A673 (cell line): ENCODE data around the gene IQCE. TPM values are rescaled to one million over a fixed set of nuclear protein-coding genes. Genes with fewer than 3 reads are reported as not detected.
A peak's percentile ranks its signal among the peaks of the same experiment; 100 is the strongest.

Experiments used
- BruUV-seq: library from RNA; stranded (reverse); fragments of 400-500 nt; replicated peaks from 2 replicates; lab custom pipeline; 2021; lab: Mats Ljungman, UMichigan
- CTCF ChIA-PET: fragments of 300-600 bp; sonication (Branson Sonifier 250); formaldehyde crosslinking; loops from one replicate; lab custom pipeline; 2022; ENCODE audit warnings: antibody characterized with exemption; lab: Charles Lee
- POLR2A ChIA-PET: fragments of 300-600 bp; sonication (Branson Sonifier 250); formaldehyde crosslinking; loops from one replicate; lab custom pipeline; 2022; ENCODE audit warnings: antibody characterized with exemption; ENCODE audit not compliant: low non-redundant PET; lab: Charles Lee
- DNase-seq: peaks from one replicate; pipeline ENCODE4 v3.0.0-alpha.2; 2015; ENCODE audit warnings: low spot score
- H3K27ac ChIP-seq: fragments of 200-600 bp; sonication (generic); 2 replicates; pipeline ENCODE4 v1.5.1; 2016; ENCODE audit warnings: mixed run types, low read depth, mild to moderate bottlenecking, mixed read lengths, antibody characterized with exemption, low read length; ENCODE audit not compliant: poor library complexity, severe bottlenecking
- H3K27me3 ChIP-seq: fragments of 200-600 bp; sonication (generic); replicated peaks from 2 replicates; pipeline ENCODE4 v1.6.1; 2017; ENCODE audit warnings: mixed run types, low read depth, mild to moderate bottlenecking, mixed read lengths, antibody characterized with exemption, low read length; ENCODE audit not compliant: insufficient read depth, poor library complexity
- H3K36me3 ChIP-seq: fragments of 200-600 bp; sonication (generic); 2 replicates; pipeline ENCODE4 v1.6.1; 2016; ENCODE audit warnings: mixed run types, mild to moderate bottlenecking, mixed read lengths, antibody characterized with exemption, low read length; ENCODE audit not compliant: insufficient read depth, poor library complexity, severe bottlenecking
- H3K4me1 ChIP-seq: fragments of 200-600 bp; sonication (generic); 2 replicates; pipeline ENCODE4 v1.6.1; 2017; ENCODE audit warnings: mixed run types, mild to moderate bottlenecking, mixed read lengths, antibody characterized with exemption, low read length; ENCODE audit not compliant: insufficient read depth, poor library complexity, severe bottlenecking
- H3K4me3 ChIP-seq: fragments of 200-600 bp; sonication (generic); 2 replicates; pipeline ENCODE4 v1.5.1; 2016; ENCODE audit warnings: low read depth, mixed run types, mild to moderate bottlenecking, mixed read lengths, low read length; ENCODE audit not compliant: poor library complexity, severe bottlenecking
- H3K9me3 ChIP-seq: fragments of 200-600 bp; sonication (generic); 2 replicates; pipeline ENCODE4 v1.6.1; 2016; ENCODE audit warnings: mixed run types, low read depth, mild to moderate bottlenecking, mixed read lengths, antibody characterized with exemption, low read length; ENCODE audit not compliant: poor library complexity, severe bottlenecking
- CTCF ChIP-seq: fragments of 300-800, 200-600 bp; sonication (generic); conservative IDR thresholded peaks from 2 replicates; pipeline ENCODE4 v1.5.1; 2017; ENCODE audit warnings: low read depth, mild to moderate bottlenecking, antibody characterized with exemption, low read length, moderate library complexity, mixed read lengths
- EZH2 ChIP-seq: fragments of 200-600 bp; sonication (generic); IDR thresholded peaks from 2 replicates; pipeline ENCODE4 v1.6.1; 2017; ENCODE audit warnings: borderline replicate concordance, low read depth, mild to moderate bottlenecking, mixed read lengths, antibody characterized with exemption, low read length; ENCODE audit not compliant: poor library complexity, severe bottlenecking
- intact Hi-C: fragments of 100-400 bp; cut with micrococcal nuclease; formaldehyde crosslinking; loops from one replicate; pipeline ENCODE4 v1.10.0; 2022; ENCODE audit not compliant: unreplicated experiment
- total RNA-seq: library from RNA; stranded (reverse); gene quantifications from 2 replicates; pipeline ENCODE4 v1.2.3, GENCODE V29; 2021

The IQCE gene
- total RNA-seq, 1 experiment from 2014 or later: 35.4 TPM

GRCh38 chr7:2567679-2568278 is 9.0 kb downstream of the IQCE start:
- no peak for DNase-seq
- intact Hi-C loops: no loop called here
- TF ChIP-seq CTCF (0 out of 2 replicates have a peak, but pooled peaks have one; percentile 31), EZH2 (no peak)
- Histone ChIP-seq H3K4me1 (no peaks in the 10 kb centered on the region), H3K27ac (no peak overlapping the region), H3K27me3 (no peaks in the 10 kb centered on the region), H3K9me3 (no peaks in the 10 kb centered on the region), H3K36me3 (peaks cover 6% of the 10 kb centered on the region), H3K4me3 (no peak overlapping the region)
- POLR2A ChIA-PET: no interaction called here
- CTCF ChIA-PET: no interaction called here
- BruUV-seq: no TSS peak

- Histone ChIP-seq H3K9me3 (no peaks in the 10 kb centered on the region), H3K4me1 (no peaks in the 10 kb centered on the region), H3K4me3 (no peak overlapping the region), H3K27me3 (no peaks in the 10 kb centered on the region), H3K36me3 (peaks cover 6% of the 10 kb centered on the region), H3K27ac (no peak overlapping the region)
- POLR2A ChIA-PET: no interaction called here
- TF ChIP-seq CTCF: no peak
- no peak for TF ChIP-seq EZH2
- intact Hi-C loops: no loop called here
- DNase-seq: no peak
- CTCF ChIA-PET: no interaction called here
- BruUV-seq: no TSS peak
Measured at GRCh38 chr7:2568521-2569223, 9.9 kb downstream of the IQCE start.

- ChIA-PET CTCF (no interaction called here), POLR2A (no interaction called here)
- Histone ChIP-seq H3K4me3 (no peak overlapping the region), H3K9me3 (no peaks in the 10 kb centered on the region), H3K36me3 (peaks cover 10% of the 10 kb centered on the region), H3K27ac (no peak overlapping the region), H3K4me1 (no peaks in the 10 kb centered on the region), H3K27me3 (no peaks in the 10 kb centered on the region)
- no TSS peak for BruUV-seq
- no peak for DNase-seq
- TF ChIP-seq CTCF: no peak
- no peak for TF ChIP-seq EZH2
- intact Hi-C loops: no loop called here
Measured at GRCh38 chr7:2569421-2569820, 10.6 kb downstream of the IQCE start.
